ENCODE results near the gene NFAT5. TPM values are rescaled to one million over a fixed set of nuclear protein-coding genes. Genes with fewer than 3 reads are reported as not detected.

NFAT5 gene
- total RNA-seq, 2 experiments from 2014 or later = 19.5 to 21.2 TPM

- DNase-seq (no peak), ATAC-seq (ENCODE audit: poor library complexity) (no peak)
- Mint-ChIP-seq H3K36me3 (ENCODE audit: low read depth) (no peaks in the 10 kb centered on the region), H3K9me3 (no peaks in the 10 kb centered on the region), H3K4me1 (ENCODE audit: low read depth) (no peaks in the 10 kb centered on the region), H3K27me3 (no peaks in the 10 kb centered on the region), H3K27ac (no peak overlapping the region), H3K4me3 (peak overlapping the region; percentile 15)
- Histone ChIP-seq H3K27me3 (ENCODE audit: control insufficient read depth in 1 of 2, insufficient read depth in 2 of 2, low read length in 2 of 2) (no peaks in the 10 kb centered on the region), H3K4me3 (ENCODE audit: low read length) (no peak overlapping the region), H3K36me3 (ENCODE audit: insufficient read depth, low read length) (no peaks in the 10 kb centered on the region), H3K4me1 (ENCODE audit: insufficient read depth, low read length) (no peaks in the 10 kb centered on the region), H3K9me3 (ENCODE audit: control insufficient read depth in 1 of 2, insufficient read depth in 1 of 2, low read length in 2 of 2) (no peaks in the 10 kb centered on the region), H3K27ac (ENCODE audit: low read depth in 1 of 2, low read length in 2 of 2) (no peak overlapping the region)
- CTCF ChIA-PET = interaction anchor here (0.6 kb wide), 1 partner anchor 816 kb away, joined by 3 read pairs; no protein-coding TSS in a partner anchor
- TF ChIP-seq, protein P1, sequence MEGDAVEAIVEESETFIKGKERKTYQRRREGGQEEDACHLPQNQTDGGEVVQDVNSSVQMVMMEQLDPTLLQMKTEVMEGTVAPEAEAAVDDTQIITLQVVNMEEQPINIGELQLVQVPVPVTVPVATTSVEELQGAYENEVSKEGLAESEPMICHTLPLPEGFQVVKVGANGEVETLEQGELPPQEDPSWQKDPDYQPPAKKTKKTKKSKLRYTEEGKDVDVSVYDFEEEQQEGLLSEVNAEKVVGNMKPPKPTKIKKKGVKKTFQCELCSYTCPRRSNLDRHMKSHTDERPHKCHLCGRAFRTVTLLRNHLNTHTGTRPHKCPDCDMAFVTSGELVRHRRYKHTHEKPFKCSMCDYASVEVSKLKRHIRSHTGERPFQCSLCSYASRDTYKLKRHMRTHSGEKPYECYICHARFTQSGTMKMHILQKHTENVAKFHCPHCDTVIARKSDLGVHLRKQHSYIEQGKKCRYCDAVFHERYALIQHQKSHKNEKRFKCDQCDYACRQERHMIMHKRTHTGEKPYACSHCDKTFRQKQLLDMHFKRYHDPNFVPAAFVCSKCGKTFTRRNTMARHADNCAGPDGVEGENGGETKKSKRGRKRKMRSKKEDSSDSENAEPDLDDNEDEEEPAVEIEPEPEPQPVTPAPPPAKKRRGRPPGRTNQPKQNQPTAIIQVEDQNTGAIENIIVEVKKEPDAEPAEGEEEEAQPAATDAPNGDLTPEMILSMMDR (IDR thresholded peaks at IDR 0.05) = no peak
- intact Hi-C loops (cut with DNase I, micrococcal nuclease) = no loop called here
- POLR2A ChIA-PET = no interaction called here
These were observed 152.5 kb downstream of the NFAT5 start for GRCh38 chr16:69718111-69718764.

- TF ChIP-seq, protein P1 (IDR thresholded peaks at IDR 0.05) = no peak
- Histone ChIP-seq H3K4me3 (ENCODE audit: low read length) (no peak overlapping the region), H3K4me1 (ENCODE audit: insufficient read depth, low read length) (peaks cover 5% of the 10 kb centered on the region), H3K27me3 (ENCODE audit: control insufficient read depth in 1 of 2, insufficient read depth in 2 of 2, low read length in 2 of 2) (no peaks in the 10 kb centered on the region), H3K9me3 (ENCODE audit: control insufficient read depth in 1 of 2, insufficient read depth in 1 of 2, low read length in 2 of 2) (no peaks in the 10 kb centered on the region), H3K27ac (ENCODE audit: low read depth in 1 of 2, low read length in 2 of 2) (no peak overlapping the region), H3K36me3 (ENCODE audit: insufficient read depth, low read length) (no peaks in the 10 kb centered on the region)
- intact Hi-C loops (cut with DNase I, micrococcal nuclease) = no loop called here
- ChIA-PET CTCF (no interaction called here), POLR2A (no interaction called here)
- H3K36me3 Mint-ChIP-seq (ENCODE audit: low read depth) = no peaks in the 10 kb centered on the region
- ATAC-seq (ENCODE audit: poor library complexity) (no peak), DNase-seq (no peak)
- no peaks in the 10 kb centered on the region for H3K27me3 Mint-ChIP-seq
- no peak overlapping the region for H3K4me3 Mint-ChIP-seq
- H3K27ac Mint-ChIP-seq = no peak overlapping the region
- H3K4me1 Mint-ChIP-seq (ENCODE audit: low read depth) = peaks cover 4% of the 10 kb centered on the region
- no peaks in the 10 kb centered on the region for H3K9me3 Mint-ChIP-seq
These were observed 155.2 kb downstream of the NFAT5 start for GRCh38 chr16:69720822-69721430.

- ChIA-PET CTCF (no interaction called here), POLR2A (no interaction called here)
- intact Hi-C loops (cut with DNase I, micrococcal nuclease) = no loop called here
- Histone ChIP-seq H3K27me3 (ENCODE audit: control insufficient read depth in 1 of 2, insufficient read depth in 2 of 2, low read length in 2 of 2) (no peaks in the 10 kb centered on the region), H3K36me3 (ENCODE audit: insufficient read depth, low read length) (no peaks in the 10 kb centered on the region), H3K4me1 (ENCODE audit: insufficient read depth, low read length) (peaks cover 10% of the 10 kb centered on the region), H3K27ac (ENCODE audit: low read depth in 1 of 2, low read length in 2 of 2) (no peak overlapping the region), H3K4me3 (ENCODE audit: low read length) (no peak overlapping the region), H3K9me3 (ENCODE audit: control insufficient read depth in 1 of 2, insufficient read depth in 1 of 2, low read length in 2 of 2) (no peaks in the 10 kb centered on the region)
- H3K4me1 Mint-ChIP-seq (ENCODE audit: low read depth) = peaks cover 10% of the 10 kb centered on the region
- ATAC-seq (ENCODE audit: poor library complexity) (no peak), DNase-seq (no peak)
- no peaks in the 10 kb centered on the region for H3K36me3 Mint-ChIP-seq (ENCODE audit: low read depth)
- TF ChIP-seq, protein P1 (IDR thresholded peaks at IDR 0.05) = no peak
- no peak overlapping the region for H3K27ac Mint-ChIP-seq
- H3K27me3 Mint-ChIP-seq = no peaks in the 10 kb centered on the region
- H3K9me3 Mint-ChIP-seq = no peaks in the 10 kb centered on the region
- no peak overlapping the region for H3K4me3 Mint-ChIP-seq
These were observed 155.7 kb downstream of the NFAT5 start for GRCh38 chr16:69721441-69721957.
